ENCODE data around the gene RAF1. TPM values are rescaled to one million over a fixed set of nuclear protein-coding genes. Genes with fewer than 3 reads are reported as not detected.

The RAF1 gene
- total and polyA plus RNA-seq, 9 of the 15 experiments (the other 6 are each of a cell fraction or from before 2014, with no cell fraction given): 28.0 to 183 (median 85.6) TPM

GRCh38 chr3:12556690-12557472, 107.0 kb downstream of the RAF1 start, which contains the start of gene MKRN2 (continued):
- TF ChIP-seq RERE (CRISPR knock-in tag; IDR thresholded peaks at IDR 0.05; ENCODE audit: borderline replicate concordance): no peak; the same call in 1 of the 2 replicates
- TF ChIP-seq KAT7 (CRISPR knock-in tag; IDR thresholded peaks at IDR 0.05; ENCODE audit: borderline replicate concordance): peak; percentile 98
- no peak for TF ChIP-seq SLC30A9 (CRISPR knock-in tag; IDR thresholded peaks at IDR 0.05)
- peak; percentile 82 for TF ChIP-seq SMAD1 (IDR thresholded peaks at IDR 0.05; ENCODE audit: low read depth, low read length, partially characterized antibody)
- peak; percentile 95 to 97 for TF ChIP-seq E2F6 (IDR thresholded peaks at IDR 0.05; ENCODE audit: borderline replicate concordance in 1 of 2, extremely low read depth in 1 of 2, insufficient read depth in 1 of 2, insufficient read length in 1 of 2, low read depth in 1 of 2, low read length in 1 of 2, poor library complexity in 1 of 2, severe bottlenecking in 1 of 2)
- TF ChIP-seq PYGO2 (tag; IDR thresholded peaks at IDR 0.05): no peak
- TF ChIP-seq ARHGAP35 (IDR thresholded peaks at IDR 0.05; ENCODE audit: partially characterized antibody): no peak
- TF ChIP-seq XRCC5 (IDR thresholded peaks at IDR 0.05; ENCODE audit: low read depth, low read length): peak; percentile 93
- TF ChIP-seq CBX3 (IDR thresholded peaks at IDR 0.05; ENCODE audit: borderline replicate concordance in 1 of 2, low read length in 2 of 2): peak in 1 of 2 experiments; percentile 88; a peak in 1 of 3 replicates
- TF ChIP-seq ZNF717 (CRISPR knock-in tag; IDR thresholded peaks at IDR 0.05): no peak
- TF ChIP-seq AFF1 (IDR thresholded peaks at IDR 0.05; ENCODE audit: low read depth in 1 of 2, partially characterized antibody in 2 of 2): no peak
- TF ChIP-seq HBP1 (CRISPR knock-in tag; IDR thresholded peaks at IDR 0.05): no peak
- no peak for TF ChIP-seq MTF1 (CRISPR knock-in tag; IDR thresholded peaks at IDR 0.05; ENCODE audit: borderline replicate concordance)

All from K562 (cell line).